ENCODE measurements around the gene INO80D. TPM values are rescaled to one million over a fixed set of nuclear protein-coding genes. Genes with fewer than 3 reads are reported as not detected.

The INO80D gene
- total RNA-seq, 2 donors from 2014 or later, result 10.6 to 11.9 TPM

GRCh38 chr2:205957452-205958154 lies 128.4 kb downstream of the INO80D start:
- Histone ChIP-seq H3K4me1 (no peaks in the 10 kb centered on the region), H3K9me3 (no peaks in the 10 kb centered on the region), H3K27ac (no peak overlapping the region), H3K27me3 (no peaks in the 10 kb centered on the region), H3K36me3 (replicated peaks in 1 of 2; ENCODE audit: insufficient read depth in 1 of 2, low read depth in 2 of 2) (no peaks in the 10 kb centered on the region), H3K4me3 (no peak overlapping the region)
- 78 to 83% methylated on average over 11 of the region's 11 CpGs for WGBS, 2 donors
- TF ChIP-seq POLR2A (IDR thresholded peaks at IDR 0.05) (no peak), CTCF (IDR thresholded peaks at IDR 0.05) (no peak)
- no peak for DNase-seq
- ATAC-seq, result no peak
- intact Hi-C loops (cut with DNase I), result no loop called here

- no peak for DNase-seq
- no peaks in the 10 kb centered on the region for H3K9me3 ChIP-seq
- H3K4me1 ChIP-seq, result no peaks in the 10 kb centered on the region
- TF ChIP-seq CTCF (IDR thresholded peaks at IDR 0.05) (no peak), POLR2A (IDR thresholded peaks at IDR 0.05) (no peak)
- no peaks in the 10 kb centered on the region for H3K36me3 ChIP-seq (replicated peaks in 1 of 2; ENCODE audit: insufficient read depth in 1 of 2, low read depth in 2 of 2)
- no peak overlapping the region for H3K27ac ChIP-seq
- intact Hi-C loops (cut with DNase I), result no loop called here
- 55% methylated on average over 5 of the region's 5 CpGs for WGBS, 2 donors
- no peaks in the 10 kb centered on the region for H3K27me3 ChIP-seq
- H3K4me3 ChIP-seq, result no peak overlapping the region
- no peak for ATAC-seq
Measured at GRCh38 chr2:205954707-205955106, 131.3 kb downstream of the INO80D start.

- Histone ChIP-seq H3K27me3 (no peaks in the 10 kb centered on the region), H3K4me3 (no peak overlapping the region), H3K4me1 (peaks cover 7% of the 10 kb centered on the region), H3K27ac (no peak overlapping the region), H3K36me3 (replicated peaks in 1 of 2; ENCODE audit: insufficient read depth in 1 of 2, low read depth in 2 of 2) (no peaks in the 10 kb centered on the region), H3K9me3 (no peaks in the 10 kb centered on the region)
- ATAC-seq (no peak), DNase-seq (no peak)
- intact Hi-C loops (cut with DNase I), result no loop called here
- TF ChIP-seq CTCF (IDR thresholded peaks at IDR 0.05) (no peak), POLR2A (IDR thresholded peaks at IDR 0.05) (no peak)
- WGBS, 2 donors, result 89 to 94% methylated on average over 2 of the region's 2 CpGs
Measured at GRCh38 chr2:205952282-205952681, 133.7 kb downstream of the INO80D start.

- no peak for TF ChIP-seq CTCF (IDR thresholded peaks at IDR 0.05)
- TF ChIP-seq POLR2A (IDR thresholded peaks at IDR 0.05), result no peak
- no peaks in the 10 kb centered on the region for H3K9me3 ChIP-seq
- H3K27me3 ChIP-seq, result no peaks in the 10 kb centered on the region
- H3K4me1 ChIP-seq, result peaks cover 7% of the 10 kb centered on the region
- H3K36me3 ChIP-seq (replicated peaks in 1 of 2; ENCODE audit: insufficient read depth in 1 of 2, low read depth in 2 of 2), result no peaks in the 10 kb centered on the region
- no peak overlapping the region for H3K4me3 ChIP-seq
- intact Hi-C loops (cut with DNase I), result no loop called here
- ATAC-seq, result no peak
- no peak for DNase-seq
- no peak overlapping the region for H3K27ac ChIP-seq
- WGBS, 2 donors, result 57 to 68% methylated on average over 7 of the region's 7 CpGs
Measured at GRCh38 chr2:205948883-205949282, 137.1 kb downstream of the INO80D start.

GRCh38 chr2:205948496-205948837 lies 137.5 kb downstream of the INO80D start:
- Histone ChIP-seq H3K27ac (no peak overlapping the region), H3K4me3 (no peak overlapping the region), H3K4me1 (peaks cover 7% of the 10 kb centered on the region), H3K36me3 (replicated peaks in 1 of 2; ENCODE audit: insufficient read depth in 1 of 2, low read depth in 2 of 2) (no peaks in the 10 kb centered on the region), H3K27me3 (no peaks in the 10 kb centered on the region), H3K9me3 (no peaks in the 10 kb centered on the region)
- WGBS, 2 donors, result 71 to 87% methylated on average over 5 of the region's 5 CpGs
- DNase-seq (no peak), ATAC-seq (no peak)
- intact Hi-C loops (cut with DNase I), result no loop called here
- TF ChIP-seq POLR2A (IDR thresholded peaks at IDR 0.05) (no peak), CTCF (IDR thresholded peaks at IDR 0.05) (no peak)
